Muscle layer of colon (tissue), 2 donors: ENCODE results near the gene HMX3.
"Not testable (repeated sequence)": the region's sequence is repeated elsewhere in the genome, so short reads cannot be mapped to it uniquely, and the experiment has no call there.

Experiments used
- H3K27ac ChIP-seq: one replicate; pipeline ENCODE4 v1.7.0; 2013; ENCODE audit warnings: low read depth, mild to moderate bottlenecking, low read length, moderate library complexity
- H3K27me3 ChIP-seq, 2 donors: one replicate each; pipeline ENCODE4 v1.7.0; 2013; ENCODE audit warnings: low read length in 2 of 2, mild to moderate bottlenecking in 2 of 2; ENCODE audit not compliant: insufficient read depth in 2 of 2, control insufficient read depth in 1 of 2
- H3K36me3 ChIP-seq: one replicate; pipeline ENCODE4 v1.7.0; 2013; ENCODE audit warnings: mild to moderate bottlenecking, low read length; ENCODE audit not compliant: insufficient read depth
- H3K4me1 ChIP-seq: one replicate; pipeline ENCODE4 v1.7.0; 2013; ENCODE audit warnings: mild to moderate bottlenecking, low read length; ENCODE audit not compliant: insufficient read depth
- H3K4me3 ChIP-seq, 2 donors: one replicate each; pipeline ENCODE4 v1.7.0; 2013; ENCODE audit warnings: low read length in 2 of 2, low read depth in 1 of 2, mild to moderate bottlenecking in 1 of 2, moderate library complexity in 1 of 2
- H3K9ac ChIP-seq: one replicate; pipeline ENCODE4 v1.7.0; 2013; ENCODE audit warnings: low read length
- H3K9me3 ChIP-seq: one replicate; pipeline ENCODE4 v1.7.0; 2013; ENCODE audit warnings: mild to moderate bottlenecking, low read length
- donor health status: abdominal sarcoma.
- donor health status: Adenocarcinoma of cecum.

HMX3 gene

DNA sequence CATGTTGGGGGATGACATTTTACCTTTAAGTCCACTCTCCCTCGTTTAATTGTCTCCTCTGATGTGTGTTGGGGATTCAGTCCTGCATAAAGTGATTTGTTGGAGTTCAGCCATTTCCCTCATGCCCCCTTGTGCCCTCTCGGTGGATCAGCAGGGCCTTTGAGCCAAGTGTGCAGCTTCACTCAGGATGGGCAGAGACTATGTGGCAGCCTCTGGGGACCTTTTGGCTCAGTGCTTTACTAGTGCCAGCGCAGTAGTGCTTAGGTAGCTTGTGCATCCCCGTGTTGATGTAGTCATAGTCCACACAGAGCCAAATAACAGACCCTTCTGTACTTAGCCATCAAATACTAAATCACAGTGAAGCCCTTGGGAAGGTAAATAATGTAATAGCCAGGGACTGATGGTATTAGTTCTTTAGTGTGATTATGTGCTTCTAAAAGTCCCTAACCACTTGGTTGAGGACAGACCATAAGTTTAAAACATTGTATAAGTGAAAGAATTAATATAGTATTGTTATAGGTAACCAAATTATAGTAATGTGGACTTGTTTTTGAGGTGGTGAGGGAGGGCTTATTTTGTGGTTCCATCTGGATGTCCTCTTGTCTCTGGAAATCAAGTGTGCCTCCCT lies 29.8 kb downstream of the HMX3 start:
- H3K9ac ChIP-seq, result no peak overlapping the region
- H3K27me3 ChIP-seq, result no peaks in the 10 kb centered on the region
- no peak overlapping the region for H3K27ac ChIP-seq
- peaks cover 55% of the 10 kb centered on the region for H3K36me3 ChIP-seq
- H3K4me1 ChIP-seq, result no peaks in the 10 kb centered on the region
- H3K9me3 ChIP-seq, result no peaks in the 10 kb centered on the region
- H3K4me3 ChIP-seq, result no peak overlapping the region

DNA sequence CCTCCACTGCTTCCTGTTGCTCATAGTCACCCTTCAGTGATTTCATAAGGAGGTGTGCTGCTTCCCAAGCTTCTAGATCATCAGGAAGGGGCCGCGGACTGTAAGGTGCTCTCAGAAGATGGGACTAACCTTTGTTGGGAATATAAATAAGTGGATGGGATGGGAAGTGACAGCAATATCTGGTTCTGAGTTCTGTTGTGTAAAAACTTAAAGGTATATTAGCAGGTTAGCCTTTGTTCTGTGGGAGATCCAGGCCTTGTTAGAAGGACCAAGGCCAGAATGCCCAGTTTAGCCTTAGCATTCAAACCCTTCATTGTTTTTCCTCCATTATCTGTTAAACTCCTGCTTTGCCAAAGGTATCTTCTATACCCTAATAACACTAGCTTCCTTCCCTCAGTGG lies 30.8 kb downstream of the HMX3 start:
- H3K9me3 ChIP-seq, result no peaks in the 10 kb centered on the region
- peaks cover 48% of the 10 kb centered on the region for H3K36me3 ChIP-seq
- no peak overlapping the region for H3K27ac ChIP-seq
- no peaks in the 10 kb centered on the region for H3K27me3 ChIP-seq
- H3K4me1 ChIP-seq, result no peaks in the 10 kb centered on the region
- H3K9ac ChIP-seq, result no peak overlapping the region
- no peak overlapping the region for H3K4me3 ChIP-seq

DNA sequence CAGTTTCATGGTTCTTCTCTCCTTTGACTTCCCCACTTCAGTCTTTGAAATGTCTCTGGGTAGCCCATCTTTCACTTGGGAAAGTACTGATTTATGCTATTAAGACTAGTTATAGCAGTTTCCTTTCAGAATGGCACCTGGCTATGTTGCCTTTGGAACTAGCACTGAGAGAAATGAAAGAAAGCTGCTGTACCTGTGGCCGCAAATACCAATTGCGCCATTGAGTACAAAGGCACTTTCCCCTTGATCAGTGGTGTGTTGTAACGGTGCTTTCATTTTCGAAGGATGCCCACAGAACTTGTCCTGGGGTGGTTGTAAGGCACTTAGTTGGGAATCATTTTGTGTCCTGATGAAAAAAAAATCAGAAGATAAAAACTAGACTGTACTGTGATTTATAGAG lies 35.2 kb downstream of the HMX3 start:
- H3K27me3 ChIP-seq, result no peaks in the 10 kb centered on the region
- peaks cover 9% of the 10 kb centered on the region for H3K36me3 ChIP-seq
- H3K4me3 ChIP-seq, result no peak overlapping the region
- no peak overlapping the region for H3K27ac ChIP-seq
- no peaks in the 10 kb centered on the region for H3K4me1 ChIP-seq
- no peak overlapping the region for H3K9ac ChIP-seq
- H3K9me3 ChIP-seq, result no peaks in the 10 kb centered on the region

DNA sequence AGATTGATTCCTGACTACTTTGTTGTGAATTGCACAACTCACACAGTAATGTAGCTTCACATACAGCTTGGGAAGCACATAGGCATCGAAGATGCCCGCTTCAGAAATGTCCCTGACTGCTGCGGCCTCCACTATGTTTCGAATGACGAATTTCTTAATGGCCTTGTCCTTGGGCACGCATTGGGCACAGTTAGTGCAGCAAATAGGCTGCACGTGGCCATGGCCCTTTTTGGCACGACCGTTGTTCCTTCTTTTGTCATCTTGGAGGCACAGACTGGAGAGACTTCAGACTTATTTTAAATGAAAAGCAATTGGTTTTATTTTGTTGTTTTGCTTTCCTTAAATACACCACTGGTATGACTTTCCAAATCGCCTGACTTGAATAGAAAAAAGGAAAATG lies 35.8 kb downstream of the HMX3 start:
- H3K27ac ChIP-seq, H3K9ac ChIP-seq, H3K36me3 ChIP-seq, H3K4me1 ChIP-seq, H3K4me3 ChIP-seq, H3K27me3 ChIP-seq, H3K9me3 ChIP-seq: not testable (repeated sequence)

DNA sequence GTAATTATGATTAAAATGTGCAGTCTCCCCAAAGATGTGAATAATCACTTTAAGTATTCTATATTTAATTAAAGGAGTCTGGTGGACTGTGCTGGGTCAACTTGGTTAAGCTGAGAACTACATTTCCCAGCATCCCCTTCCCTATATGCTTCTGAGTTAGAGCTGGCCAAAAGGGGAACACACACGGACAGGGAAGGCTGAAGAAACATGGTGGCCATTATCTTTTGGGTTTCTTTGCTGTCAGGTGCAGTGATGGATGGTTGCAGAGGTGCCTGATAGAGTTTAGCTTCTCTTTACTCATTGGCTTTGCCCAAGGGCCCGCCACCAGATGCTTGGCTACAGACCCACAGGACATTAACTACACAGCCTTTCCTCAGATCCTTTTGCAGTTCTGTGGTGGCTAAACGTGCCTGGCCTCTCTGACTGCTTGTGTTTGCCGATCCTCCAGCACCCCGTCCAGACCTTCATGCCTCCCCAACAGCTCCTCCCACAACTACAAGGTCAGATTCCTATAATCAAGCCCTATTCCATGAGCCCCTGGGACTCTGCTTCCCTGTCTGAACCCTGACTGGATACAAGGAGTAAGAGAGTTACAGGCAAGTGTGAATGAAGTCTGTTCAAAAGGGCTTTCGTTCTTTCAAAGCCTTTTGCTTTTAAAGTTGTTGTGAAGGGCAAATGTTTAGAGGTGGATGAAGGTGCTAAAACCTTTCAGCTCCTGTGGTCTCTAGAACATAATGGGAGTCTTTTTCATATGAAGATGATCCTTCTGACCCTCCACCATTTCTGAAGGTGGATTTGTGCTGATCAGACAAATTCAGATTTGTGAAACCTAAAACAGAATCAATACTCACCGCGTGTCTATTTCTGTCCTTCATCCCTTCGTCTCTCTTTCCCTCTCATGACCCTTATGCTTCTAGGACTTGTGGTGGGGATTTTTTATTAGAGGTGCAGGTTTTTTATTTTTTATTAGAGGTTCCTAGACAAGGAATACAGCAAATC lies 39.9 kb downstream of the HMX3 start:
- Histone ChIP-seq H3K9me3 (no peaks in the 10 kb centered on the region), H3K4me1 (no peaks in the 10 kb centered on the region), H3K9ac (no peak overlapping the region), H3K36me3 (no peaks in the 10 kb centered on the region), H3K27ac (no peak overlapping the region), H3K4me3 (no peak overlapping the region), H3K27me3 (no peaks in the 10 kb centered on the region)

DNA sequence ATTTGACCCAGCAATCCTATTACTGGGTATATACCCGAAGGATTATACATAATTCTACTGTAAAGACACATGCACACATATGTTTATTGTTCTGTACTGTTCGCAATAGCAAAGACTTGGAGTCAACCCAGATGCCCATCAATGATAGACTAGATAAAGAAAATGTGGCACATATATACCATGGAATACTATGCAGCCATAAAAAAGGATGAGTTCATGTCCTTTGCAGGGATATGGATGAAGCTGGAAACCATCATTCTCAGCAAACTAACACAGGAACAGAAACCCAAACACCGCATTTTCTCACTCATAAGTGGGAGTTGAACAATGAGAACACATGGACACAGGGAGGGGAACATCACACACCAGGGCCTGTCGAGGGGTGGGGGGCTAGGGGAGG lies 42.6 kb downstream of the HMX3 start:
- not testable (repeated sequence) for H3K9me3 ChIP-seq, H3K4me3 ChIP-seq, H3K27me3 ChIP-seq, H3K27ac ChIP-seq, H3K4me1 ChIP-seq, H3K9ac ChIP-seq, H3K36me3 ChIP-seq

DNA sequence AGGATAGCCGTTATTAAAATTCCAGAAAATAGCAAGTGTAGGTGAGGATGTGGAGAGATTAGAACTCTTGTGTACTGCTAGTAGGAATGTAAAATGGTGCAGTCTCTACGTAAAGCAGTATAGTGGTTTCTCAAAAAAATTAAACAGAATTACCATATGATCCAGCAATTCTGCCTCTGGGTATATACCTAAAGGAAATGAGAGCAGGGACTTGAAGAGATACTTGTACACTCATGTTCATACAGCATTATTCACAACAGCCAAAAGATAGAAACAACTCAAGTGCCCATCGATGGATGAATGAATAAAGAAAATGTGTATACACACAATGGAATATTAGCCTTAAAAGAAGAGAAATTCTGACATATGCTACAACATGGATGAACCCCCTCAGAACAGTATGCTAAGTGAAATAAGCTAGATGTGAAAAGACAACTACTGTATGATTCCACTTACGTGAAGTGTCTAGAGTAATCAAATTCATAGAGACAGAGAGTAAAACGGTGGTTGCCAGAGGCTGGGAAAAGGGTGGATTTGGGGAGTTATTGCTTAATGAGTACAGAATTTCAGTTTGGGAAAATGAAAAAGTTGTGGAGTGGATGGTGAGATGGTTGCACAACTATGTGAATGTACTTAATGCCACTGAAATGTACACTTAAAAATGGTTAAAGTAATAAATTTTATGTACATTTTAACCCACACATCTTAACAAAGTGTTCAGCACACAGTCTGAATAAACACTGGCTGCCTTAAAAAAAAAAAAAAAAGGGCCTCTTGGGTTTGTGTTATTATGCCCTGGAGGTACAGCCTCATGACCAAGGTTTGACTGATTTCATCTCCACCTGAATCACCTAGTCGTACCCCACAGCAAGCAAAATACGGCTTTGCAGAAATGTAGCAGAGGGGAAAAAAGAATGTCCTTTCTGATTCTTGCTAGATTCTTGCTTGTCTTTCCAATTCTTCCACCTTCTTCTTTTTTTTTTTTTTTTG lies 44.6 kb downstream of the HMX3 start:
- Histone ChIP-seq H3K4me1 (no peaks in the 10 kb centered on the region), H3K9ac (no peak overlapping the region), H3K36me3 (no peaks in the 10 kb centered on the region), H3K27me3 (no peaks in the 10 kb centered on the region), H3K4me3 (no peak overlapping the region), H3K9me3 (no peaks in the 10 kb centered on the region), H3K27ac (no peak overlapping the region)

DNA sequence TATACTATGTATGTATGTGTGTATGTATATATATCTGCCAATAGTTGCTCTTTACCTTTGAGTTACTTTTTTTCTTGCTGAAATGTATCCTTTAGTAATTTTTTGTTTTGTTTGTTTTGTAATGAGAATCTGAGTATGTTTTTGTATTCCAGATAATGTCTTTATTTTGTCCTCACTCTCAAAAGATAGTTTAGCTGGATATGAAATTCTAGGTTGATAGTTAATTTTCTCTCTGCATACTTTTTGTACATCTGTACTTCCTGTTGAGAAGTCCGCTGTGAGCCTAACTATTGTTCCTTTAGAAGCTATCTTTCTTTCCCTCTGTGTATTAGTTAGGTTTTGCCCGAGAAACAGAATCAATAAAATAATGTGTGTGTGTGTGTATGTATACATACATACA lies 48.0 kb downstream of the HMX3 start:
- Histone ChIP-seq H3K4me1 (no peaks in the 10 kb centered on the region), H3K27me3 (no peaks in the 10 kb centered on the region), H3K36me3 (no peaks in the 10 kb centered on the region), H3K4me3 (no peak overlapping the region), H3K27ac (no peak overlapping the region), H3K9me3 (no peaks in the 10 kb centered on the region), H3K9ac (no peak overlapping the region)

DNA sequence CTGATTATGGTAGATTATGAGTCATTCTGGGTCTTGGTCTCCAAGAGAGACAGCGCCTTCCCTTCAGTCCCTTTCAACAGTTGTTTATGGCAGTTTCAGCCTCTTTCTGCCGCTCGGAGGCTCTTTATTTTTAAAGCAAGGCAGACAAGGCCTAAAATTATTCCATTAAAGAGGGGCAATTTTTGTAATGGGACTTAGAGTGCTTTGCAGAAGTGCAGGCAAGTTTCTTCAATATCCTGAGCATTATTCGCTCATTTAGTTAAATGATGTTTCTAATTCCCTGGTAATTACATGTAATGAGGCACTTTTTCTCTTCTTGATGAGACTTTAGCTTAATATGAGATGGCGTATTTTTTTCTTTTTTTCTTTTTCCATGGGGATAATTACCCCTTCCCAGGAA lies 52.0 kb downstream of the HMX3 start:
- Histone ChIP-seq H3K4me3 (no peak overlapping the region), H3K36me3 (no peaks in the 10 kb centered on the region), H3K4me1 (no peaks in the 10 kb centered on the region), H3K27ac (no peak overlapping the region), H3K27me3 (no peaks in the 10 kb centered on the region), H3K9ac (no peak overlapping the region), H3K9me3 (no peaks in the 10 kb centered on the region)
